OCI-M2 (cell line): ENCODE results near the gene TMEM51.

ENCODE experiments used
- DNase-seq: peaks from one replicate; lab custom pipeline; 2025; ENCODE audit not compliant: unreplicated experiment; lab: John Stamatoyannopoulos, UW

The TMEM51 gene

DNA sequence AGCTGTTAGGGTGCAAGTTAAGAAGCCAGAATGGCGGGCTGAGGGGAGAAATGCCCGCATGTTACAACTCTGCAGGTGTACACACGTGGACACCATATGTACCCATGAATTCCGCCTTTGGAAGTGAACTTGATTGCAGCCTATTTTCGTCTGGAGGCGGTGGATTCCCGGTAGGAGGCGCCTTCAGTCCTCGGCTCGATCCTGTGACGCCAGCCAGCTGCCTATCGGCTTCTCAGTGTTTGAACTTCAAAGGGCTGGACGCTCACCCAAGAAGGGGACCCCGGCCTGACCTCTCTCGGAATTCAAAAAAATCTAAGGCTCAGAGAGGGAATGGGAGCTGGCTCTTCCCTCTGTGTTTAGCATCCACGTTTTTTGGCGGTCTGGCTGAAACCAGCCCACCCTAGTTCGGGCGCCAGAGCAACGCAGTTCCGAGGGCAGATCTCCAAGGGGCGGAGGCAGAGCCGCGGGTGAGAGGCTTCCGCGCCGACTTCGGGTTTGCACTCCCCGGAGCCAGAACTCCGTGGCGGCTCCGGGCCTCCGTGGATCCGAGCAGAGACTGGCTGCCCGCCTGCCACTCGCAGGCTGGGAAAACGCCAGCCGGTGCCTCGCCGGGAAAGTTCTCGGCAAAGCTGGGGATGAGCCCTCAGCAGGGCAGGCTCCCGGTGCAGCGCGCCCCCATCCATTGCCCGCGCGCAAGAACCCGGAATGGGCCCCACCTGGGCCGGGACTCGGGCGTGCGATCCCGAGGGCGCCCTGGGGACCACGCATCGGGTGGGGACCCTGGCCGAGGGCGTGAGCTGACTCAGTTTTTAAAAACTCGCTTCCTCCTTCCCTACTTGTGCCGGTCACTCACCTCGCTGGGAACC, 996 bp upstream of the TMEM51 start:
- DNase-seq = peak; percentile 46

DNA sequence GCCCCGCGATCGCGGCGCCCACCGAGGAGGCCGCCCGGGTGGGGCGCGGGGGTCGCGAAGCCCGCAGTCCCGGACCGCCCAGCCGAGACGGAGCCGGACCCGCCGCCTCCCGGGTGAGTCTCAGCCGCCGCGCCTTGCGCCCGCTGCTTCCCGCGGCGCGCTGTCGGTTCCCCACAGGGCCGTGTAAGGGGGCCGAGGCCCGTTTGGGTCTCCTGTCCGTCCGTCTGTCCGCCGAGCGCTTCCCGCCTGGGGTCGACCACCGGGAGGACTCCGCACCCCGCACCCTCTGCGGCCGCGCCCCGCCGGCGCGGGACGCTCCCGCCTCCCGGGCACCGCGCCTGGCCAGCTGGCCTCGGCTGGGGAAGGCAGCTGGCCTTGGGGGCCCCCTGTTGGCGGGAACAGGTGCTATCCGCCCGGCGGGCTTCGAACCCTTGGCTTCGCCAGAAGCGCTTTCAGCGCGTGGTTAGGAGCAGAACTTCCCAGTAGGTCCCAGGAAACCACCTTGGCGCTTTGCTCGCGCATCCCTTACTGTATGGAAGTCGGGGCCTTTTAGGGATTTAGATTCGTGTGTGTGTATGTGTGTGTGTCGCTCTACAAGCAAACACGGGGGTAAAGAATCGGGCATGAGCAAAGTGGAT, 414 bp downstream of the TMEM51 start:
- no peak for DNase-seq

DNA sequence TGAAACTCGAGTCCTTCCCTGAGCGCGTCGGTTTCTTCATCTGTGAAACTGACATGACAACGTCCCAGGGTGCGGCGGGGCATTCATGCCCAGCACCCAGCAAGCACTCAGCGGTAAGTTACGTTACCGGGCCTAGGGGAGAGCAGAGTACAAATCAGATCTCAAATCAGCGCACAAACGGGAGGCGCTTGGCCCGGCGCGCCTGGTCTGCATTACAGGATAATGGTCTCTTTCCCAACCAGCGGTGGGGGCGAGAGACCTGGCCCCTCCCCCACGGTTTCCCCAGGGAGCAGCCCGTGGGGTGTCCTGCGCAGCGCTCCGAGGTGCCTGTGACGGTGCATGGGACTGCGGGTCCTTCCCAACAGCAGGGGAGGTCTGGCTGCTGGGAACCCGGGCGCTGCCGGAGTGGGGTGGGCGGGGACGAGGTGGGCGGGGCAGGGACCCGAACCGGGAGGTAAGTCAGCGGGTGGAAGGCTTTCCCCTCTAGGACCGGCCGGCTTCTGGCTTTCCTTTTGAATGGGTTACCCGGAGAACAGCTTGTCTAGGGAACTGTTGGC, 1.0 kb downstream of the TMEM51 start:
- DNase-seq = no peak

DNA sequence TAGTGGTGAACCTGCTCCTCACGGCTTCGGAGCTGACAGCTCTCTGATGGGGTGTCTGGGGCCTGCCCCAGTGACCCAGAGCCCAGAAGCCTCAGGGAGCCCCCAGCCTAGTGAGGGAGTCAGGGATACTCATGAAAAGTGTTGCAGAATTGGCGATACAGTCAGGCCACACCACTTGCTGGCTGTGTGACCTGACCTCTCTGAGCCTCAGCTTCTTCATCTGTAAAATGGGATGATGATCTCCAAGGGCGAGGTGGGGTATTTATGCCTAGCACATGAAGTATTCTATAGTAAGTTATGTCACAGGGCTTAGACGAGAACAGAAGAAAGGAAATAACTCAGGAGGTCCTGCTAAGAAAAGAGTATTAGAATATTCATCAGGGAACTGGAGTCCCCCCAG, 1.6 kb downstream of the TMEM51 start:
- no peak for DNase-seq

DNA sequence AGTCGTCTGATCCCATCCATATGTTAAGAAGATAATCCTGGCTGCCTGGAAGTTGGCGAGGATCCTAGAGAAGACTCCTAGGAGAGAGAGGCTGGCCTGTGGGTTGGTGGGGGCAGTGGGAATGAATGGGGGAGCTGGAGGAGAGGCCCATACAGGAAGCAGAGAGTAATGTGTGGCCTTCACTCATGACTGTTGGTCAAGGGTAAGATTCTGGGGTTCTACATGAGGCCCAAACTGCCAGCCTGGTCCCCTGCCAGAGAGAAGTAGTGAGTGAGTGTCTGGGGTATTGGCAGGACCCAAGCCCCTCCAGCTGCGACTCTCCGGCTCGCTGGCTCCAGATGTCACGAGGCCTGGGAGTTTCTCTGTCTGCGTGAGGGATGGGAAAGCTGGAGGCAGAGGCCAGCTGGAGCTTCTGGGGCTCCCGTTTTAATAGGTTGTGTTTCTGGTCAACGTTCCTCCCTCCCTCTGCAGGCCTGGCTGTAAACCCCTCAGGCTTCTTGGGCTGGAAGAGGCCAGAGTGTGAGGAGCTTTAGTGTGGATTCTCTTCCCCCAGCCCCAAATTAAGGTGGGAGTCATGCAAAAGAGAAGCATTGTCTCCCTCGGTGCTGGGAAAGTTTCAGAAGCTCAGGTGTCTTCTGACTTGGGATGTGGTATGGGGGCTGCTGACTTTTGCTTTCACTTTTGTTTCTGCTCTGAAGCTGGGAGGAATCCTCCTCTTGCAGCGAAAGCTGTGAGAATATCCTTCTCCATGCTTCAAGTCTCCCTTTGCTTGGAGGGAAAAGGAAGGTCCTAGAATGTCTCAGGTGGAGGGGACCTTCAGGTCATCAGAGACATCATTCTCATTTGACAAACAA, 2.6 kb downstream of the TMEM51 start:
- no peak for DNase-seq

DNA sequence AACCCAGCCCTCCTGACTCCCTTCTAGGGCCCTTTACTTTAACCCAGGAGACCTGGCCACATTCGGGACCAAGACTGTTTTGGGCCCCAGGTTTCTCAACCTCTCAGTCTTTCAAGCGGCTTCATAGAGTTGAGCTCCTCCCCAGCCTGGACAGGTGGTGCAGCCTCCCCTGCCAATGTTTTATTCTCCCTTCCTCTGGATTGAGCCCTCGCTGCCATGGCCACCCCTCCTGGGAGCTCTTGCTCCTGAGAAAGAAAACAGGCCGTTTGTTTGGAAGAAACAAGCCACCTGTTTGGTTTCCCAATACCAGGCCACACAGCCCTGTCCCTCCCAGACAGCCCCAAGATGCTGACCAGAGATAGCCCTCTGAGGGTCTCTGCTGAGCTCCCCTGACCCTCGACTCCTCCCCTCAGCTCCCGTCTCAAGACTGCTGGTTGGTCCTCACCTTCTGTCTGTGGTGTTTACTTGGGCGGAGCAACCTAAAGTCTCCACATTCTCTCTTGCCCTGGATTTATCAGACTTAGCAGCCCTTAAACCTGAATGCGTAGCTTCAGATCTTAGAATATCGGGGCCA, 3.3 kb downstream of the TMEM51 start:
- DNase-seq = no peak

DNA sequence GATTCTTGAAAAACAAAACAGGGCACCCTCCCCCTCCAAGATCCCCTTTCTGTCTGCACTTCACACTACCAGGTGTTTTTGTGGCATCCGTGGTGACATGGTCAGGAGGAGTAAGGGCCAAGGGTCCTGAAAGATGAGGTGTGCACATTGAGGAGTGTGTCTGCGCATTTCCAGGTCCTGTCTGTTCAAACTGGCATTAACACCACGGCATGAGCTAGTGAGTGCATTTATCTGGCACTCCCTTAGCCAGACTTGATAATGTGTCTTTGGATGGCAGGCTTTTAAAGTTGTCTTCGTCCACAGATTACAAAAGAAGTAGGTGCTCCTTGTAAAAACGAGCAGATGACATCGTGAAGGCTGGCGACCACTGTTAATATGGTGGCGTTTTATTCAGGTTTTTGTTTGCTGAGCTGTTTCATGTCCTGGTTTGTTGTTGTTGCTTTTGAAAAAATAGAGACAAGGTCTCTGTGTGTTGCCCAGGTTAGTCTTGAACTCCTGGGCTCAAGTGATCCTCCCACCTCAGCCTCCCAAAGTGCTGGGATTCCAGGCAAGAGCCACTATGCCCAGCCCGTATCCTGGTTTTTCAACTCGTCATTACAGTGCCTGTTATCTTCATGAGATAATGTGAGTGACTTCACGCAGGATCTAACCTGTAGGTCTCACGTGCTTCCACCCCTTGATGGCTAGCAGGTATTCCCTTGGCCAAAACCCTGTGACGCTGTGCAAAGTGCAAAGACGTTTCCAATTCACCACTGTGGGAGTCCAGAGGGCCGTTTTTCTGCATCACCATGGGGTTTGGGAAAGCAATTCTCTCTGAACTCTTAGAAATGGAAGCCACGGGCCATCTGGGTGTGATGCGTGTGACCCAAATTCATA, 4.2 kb downstream of the TMEM51 start:
- DNase-seq = no peak

- DNase-seq = no peak
Observed at GRCh38 chr1:15158506-15159165, 5.1 kb downstream of the TMEM51 start.

- DNase-seq = no peak
Observed at GRCh38 chr1:15159166-15159555, 5.6 kb downstream of the TMEM51 start.

GRCh38 chr1:15160626-15161025, 7.1 kb downstream of the TMEM51 start:
- DNase-seq = no peak

- no peak for DNase-seq
Observed at GRCh38 chr1:15167386-15167785, 13.8 kb downstream of the TMEM51 start.

DNA sequence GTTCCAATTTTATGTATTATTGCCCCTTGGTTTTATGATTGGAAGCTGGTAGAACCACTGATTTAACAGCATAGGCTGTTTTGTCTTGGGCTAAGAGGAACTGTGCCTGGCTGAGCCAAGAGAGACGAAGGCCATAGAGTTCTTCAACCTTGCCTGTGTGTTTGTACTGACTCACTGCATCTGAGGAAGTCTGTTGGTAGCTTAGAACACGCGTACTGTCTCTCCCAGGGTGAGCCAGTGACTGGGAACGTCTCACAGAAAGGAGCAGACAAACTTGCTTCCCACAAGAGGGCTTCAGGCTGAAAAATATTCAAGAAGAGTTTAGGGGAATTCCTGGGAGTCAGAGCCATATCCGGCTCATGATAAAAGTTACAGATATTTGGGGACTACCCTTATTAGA, 14.9 kb downstream of the TMEM51 start:
- no peak for DNase-seq

DNA sequence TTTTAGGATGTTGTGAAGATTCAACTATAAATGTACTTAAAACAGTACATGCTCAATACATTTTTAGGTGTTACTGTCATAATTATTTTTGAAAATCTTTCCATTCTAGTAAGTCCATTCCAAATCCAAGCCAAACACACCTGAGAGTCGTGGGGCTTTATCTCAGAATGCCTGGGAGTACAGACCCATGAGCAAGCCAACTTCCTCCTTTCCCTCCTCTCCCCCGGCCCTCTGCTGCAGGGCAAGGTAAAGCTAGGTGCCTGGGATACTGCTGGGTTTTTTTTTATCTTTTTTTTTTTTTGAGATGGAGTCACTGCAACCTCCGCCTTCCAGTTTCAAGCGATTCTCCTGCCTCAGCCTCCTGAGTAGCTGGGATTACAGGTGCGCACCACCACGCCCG, 16.5 kb downstream of the TMEM51 start:
- no peak for DNase-seq

- no peak for DNase-seq
Observed at GRCh38 chr1:15171271-15171908, 17.8 kb downstream of the TMEM51 start.

DNA sequence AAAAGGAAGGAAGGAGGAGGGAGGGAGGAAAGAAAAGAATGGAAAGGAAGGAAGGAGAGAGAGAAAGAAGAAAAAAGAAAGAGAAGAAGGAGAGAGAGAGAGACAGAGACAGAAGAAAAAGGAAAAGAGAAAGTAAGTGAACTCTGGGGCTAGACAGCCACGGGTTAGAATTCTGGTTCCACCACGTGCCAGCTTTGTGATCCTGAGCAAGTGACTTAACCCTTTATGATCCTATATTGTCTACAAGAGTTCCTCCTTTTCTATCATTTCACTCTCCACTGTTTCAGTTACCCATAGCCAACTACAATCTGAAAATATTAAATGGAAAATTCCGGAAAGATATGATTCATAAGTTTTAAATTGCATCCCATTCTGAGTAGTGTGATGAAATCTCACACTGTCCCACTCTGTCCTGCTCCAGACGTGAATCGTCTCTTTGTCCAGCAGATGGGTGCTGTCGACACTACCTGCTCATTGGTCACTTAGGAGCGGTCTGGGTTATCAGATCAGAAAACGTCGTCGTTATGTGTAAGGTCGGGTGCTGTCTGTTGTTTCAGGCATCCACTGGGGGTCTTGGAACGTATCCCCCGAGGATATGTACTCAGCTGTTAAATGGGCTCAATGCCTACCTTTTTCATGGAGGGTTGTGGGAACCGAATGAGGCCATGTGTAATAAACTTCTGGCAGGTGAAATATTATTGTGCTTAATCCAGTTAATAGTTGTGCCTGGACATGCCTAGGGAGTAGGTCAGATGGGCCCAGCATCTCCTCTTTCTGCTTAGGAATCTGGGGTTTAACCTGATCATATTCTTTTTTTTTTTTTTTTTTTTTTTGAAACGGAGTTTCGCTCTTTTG, 19.1 kb downstream of the TMEM51 start:
- DNase-seq = no peak

GRCh38 chr1:15173863-15174614, 20.5 kb downstream of the TMEM51 start:
- DNase-seq = no peak

DNA sequence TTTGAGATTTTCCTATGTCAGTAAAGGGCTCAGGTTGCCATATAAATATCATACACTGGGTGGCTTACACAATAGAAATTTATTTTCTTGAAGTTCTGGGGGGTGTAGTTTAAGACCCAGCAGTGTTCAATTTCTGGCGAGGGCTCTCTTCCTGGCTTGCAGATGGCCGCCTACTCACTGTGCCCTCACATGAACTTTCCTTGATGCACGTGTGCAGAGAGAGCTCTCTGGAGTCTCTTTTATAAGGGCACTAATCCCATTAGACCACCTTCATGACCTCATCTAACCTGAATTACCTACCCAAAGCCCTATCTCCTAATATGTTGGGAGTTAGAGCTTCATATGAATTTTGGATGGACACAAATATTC, 21.1 kb downstream of the TMEM51 start:
- DNase-seq = no peak
